IPS-20b (cell line): ENCODE results near the gene KIAA0040.

ENCODE experiments used
- H3K27ac ChIP-seq: one replicate; pipeline ENCODE4 v1.5.1; 2013; ENCODE audit warnings: low read length
- H3K27me3 ChIP-seq: 2 replicates; pipeline ENCODE4 v1.6.1; 2013; ENCODE audit warnings: mild to moderate bottlenecking, low read length, inconsistent platforms; ENCODE audit not compliant: insufficient read depth
- H3K36me3 ChIP-seq: 2 replicates; pipeline ENCODE4 v1.6.1; 2013; ENCODE audit warnings: low read depth, mild to moderate bottlenecking, inconsistent platforms, low read length, moderate library complexity; ENCODE audit not compliant: insufficient read depth
- H3K4me1 ChIP-seq: 2 replicates; pipeline ENCODE4 v1.6.1; 2013; ENCODE audit warnings: mild to moderate bottlenecking, control low read depth, inconsistent platforms, low read length, moderate library complexity; ENCODE audit not compliant: insufficient read depth
- H3K4me3 ChIP-seq: 2 replicates; pipeline ENCODE4 v1.5.1; 2013; ENCODE audit warnings: mild to moderate bottlenecking, low read length, inconsistent platforms
- H3K9ac ChIP-seq: 2 replicates; pipeline ENCODE4 v1.6.1; 2013; ENCODE audit warnings: low read depth, mild to moderate bottlenecking, inconsistent platforms, low read length, moderate library complexity
- H3K9me3 ChIP-seq: 2 replicates; pipeline ENCODE4 v1.6.1; 2013; ENCODE audit warnings: mild to moderate bottlenecking, low read depth, low read length, inconsistent platforms; ENCODE audit not compliant: insufficient read depth

Gene KIAA0040

DNA sequence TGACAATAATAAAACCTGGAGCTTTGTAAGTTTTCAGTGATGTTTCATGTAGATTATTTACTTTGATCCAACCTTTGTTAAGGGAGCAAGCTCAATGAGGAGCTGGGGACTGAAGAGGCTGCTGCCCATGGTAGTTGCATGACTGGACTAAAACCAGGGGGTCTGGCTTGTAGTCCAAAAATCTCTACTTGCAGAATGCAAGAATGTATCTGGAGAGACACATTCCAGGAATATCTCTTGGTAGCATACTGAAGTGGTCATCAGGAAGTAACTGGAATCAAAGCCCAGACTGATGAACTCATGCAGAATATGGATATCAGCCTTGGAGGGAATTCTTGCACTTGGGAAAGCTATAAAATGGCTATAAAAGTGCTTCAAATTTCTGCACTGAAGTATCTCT lies 5.8 kb upstream of the KIAA0040 start:
- Histone ChIP-seq H3K27me3 (peaks cover 19% of the 10 kb centered on the region), H3K9ac (no peak overlapping the region), H3K9me3 (no peaks in the 10 kb centered on the region), H3K4me3 (no peak overlapping the region), H3K4me1 (no peaks in the 10 kb centered on the region), H3K27ac (no peak overlapping the region), H3K36me3 (no peaks in the 10 kb centered on the region)

DNA sequence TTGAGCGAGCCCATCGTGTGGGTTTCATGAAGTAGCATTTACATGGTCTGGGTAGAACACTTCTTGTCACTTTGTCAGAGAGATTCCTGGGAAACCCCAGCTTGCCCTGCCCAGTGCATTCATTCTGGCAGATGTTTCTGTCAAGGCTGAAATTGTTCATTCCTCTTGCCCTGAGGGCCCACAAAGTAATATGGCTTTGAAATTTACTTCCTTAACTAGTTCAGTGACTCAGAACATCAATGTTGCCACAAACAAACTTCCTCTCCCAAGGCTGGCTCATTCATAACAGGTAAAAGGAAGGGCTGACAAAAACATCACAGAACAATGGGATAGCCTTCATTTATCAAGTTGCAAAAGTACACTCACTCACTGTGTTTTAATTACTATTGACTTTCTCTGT lies 5.0 kb upstream of the KIAA0040 start:
- Histone ChIP-seq H3K4me3 (no peak overlapping the region), H3K27ac (no peak overlapping the region), H3K9ac (no peak overlapping the region), H3K36me3 (no peaks in the 10 kb centered on the region), H3K27me3 (peaks cover 24% of the 10 kb centered on the region), H3K9me3 (no peaks in the 10 kb centered on the region), H3K4me1 (no peaks in the 10 kb centered on the region)

DNA sequence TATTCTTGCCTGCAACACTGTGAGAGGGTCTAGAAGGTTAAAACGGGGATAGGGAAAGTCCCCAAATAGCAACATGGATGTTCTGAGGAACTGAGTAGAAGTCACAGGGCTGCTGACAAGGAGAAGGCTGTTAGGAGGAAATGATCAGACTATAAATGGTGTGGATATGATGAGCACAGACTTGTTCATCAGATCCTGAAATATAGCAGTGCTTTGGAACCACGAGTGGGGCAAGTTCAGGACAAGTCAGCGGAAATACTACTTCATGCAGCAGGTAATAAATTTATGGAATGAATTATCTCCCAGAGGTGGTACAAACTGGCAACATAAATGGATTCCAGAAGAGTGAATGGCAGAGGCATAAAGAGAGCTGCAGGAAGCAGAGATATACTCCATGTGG lies 3.2 kb upstream of the KIAA0040 start:
- H3K9ac ChIP-seq: no peak overlapping the region
- no peak overlapping the region for H3K27ac ChIP-seq
- no peaks in the 10 kb centered on the region for H3K36me3 ChIP-seq
- no peak overlapping the region for H3K4me3 ChIP-seq
- H3K9me3 ChIP-seq: no peaks in the 10 kb centered on the region
- H3K27me3 ChIP-seq: peaks cover 41% of the 10 kb centered on the region
- peaks cover 6% of the 10 kb centered on the region; the same call in 1 of the 2 replicates for H3K4me1 ChIP-seq

GRCh38 chr1:175195281-175195680 lies 2.7 kb upstream of the KIAA0040 start:
- peaks cover 6% of the 10 kb centered on the region; the same call in 1 of the 2 replicates for H3K4me1 ChIP-seq
- peaks cover 46% of the 10 kb centered on the region for H3K27me3 ChIP-seq
- H3K9ac ChIP-seq: no peak overlapping the region
- H3K4me3 ChIP-seq: no peak overlapping the region
- no peaks in the 10 kb centered on the region for H3K9me3 ChIP-seq
- H3K27ac ChIP-seq: no peak overlapping the region
- no peaks in the 10 kb centered on the region for H3K36me3 ChIP-seq

- Histone ChIP-seq H3K4me1 (peaks cover 6% of the 10 kb centered on the region; the same call in 1 of the 2 replicates), H3K9me3 (no peaks in the 10 kb centered on the region), H3K27ac (no peak overlapping the region), H3K4me3 (peak overlapping the region; percentile 86), H3K36me3 (no peaks in the 10 kb centered on the region), H3K9ac (no peak overlapping the region), H3K27me3 (peaks cover 47% of the 10 kb centered on the region)
These were observed 943 bp upstream of the KIAA0040 start for GRCh38 chr1:175193527-175193910.

DNA sequence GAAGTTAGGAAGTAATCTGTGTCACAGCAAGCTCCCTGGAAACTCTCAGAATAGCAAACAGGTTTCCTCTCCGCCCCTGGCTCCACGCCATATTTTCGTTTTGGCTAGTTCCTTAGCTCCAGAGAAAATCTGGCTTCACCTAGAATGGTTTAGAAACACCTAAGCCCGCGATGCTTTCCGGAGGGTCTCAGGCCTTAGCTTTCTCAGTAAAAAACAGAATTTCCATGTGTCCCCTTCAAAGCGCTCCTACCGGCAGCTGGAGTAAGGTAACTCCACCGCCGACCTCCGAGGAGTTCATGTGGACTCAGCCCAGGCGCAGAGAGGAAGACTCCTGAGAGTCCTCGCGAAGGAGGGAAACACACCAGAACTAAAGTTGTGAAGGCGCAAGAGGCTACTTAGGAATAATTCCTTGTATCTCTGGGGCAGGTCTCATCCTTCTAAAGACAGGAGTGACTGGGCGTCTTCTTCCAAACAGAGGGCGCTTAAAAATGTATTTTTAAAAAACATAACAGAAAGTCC lies 406 bp downstream of the KIAA0040 start:
- peaks cover 47% of the 10 kb centered on the region for H3K27me3 ChIP-seq
- H3K9me3 ChIP-seq: no peaks in the 10 kb centered on the region
- H3K9ac ChIP-seq: peak overlapping the region; percentile 60; the same call in 1 of the 2 replicates
- H3K36me3 ChIP-seq: no peaks in the 10 kb centered on the region
- H3K4me3 ChIP-seq: peak overlapping the region; percentile 86
- H3K4me1 ChIP-seq: peaks cover 6% of the 10 kb centered on the region; the same call in 1 of the 2 replicates
- no peak overlapping the region for H3K27ac ChIP-seq

GRCh38 chr1:175191659-175192058 lies 917 bp downstream of the KIAA0040 start:
- Histone ChIP-seq H3K9ac (peak overlapping the region; percentile 60; the same call in 1 of the 2 replicates), H3K4me1 (peaks cover 6% of the 10 kb centered on the region; the same call in 1 of the 2 replicates), H3K27ac (no peak overlapping the region)

DNA sequence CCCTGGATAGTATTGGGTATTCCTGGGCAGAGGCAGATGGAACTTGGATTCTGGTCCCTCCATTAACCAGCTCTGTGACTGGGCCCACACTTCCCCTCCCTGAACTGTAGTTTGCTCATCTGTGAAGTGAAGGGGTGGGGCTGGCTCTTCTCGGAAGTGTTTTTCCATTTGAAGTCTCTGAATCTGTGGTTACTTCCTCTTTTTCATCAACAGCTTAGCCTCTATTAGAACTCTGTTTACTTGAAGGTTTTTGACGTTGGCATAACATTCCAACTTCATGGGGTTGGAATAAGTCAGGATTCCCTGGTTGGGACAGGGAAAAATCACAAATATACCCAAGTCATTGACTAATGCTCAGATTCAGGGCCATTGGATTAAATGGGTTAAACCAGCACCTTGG lies 3.6 kb downstream of the KIAA0040 start:
- no peak overlapping the region for H3K9ac ChIP-seq
- H3K4me3 ChIP-seq: no peak overlapping the region
- H3K4me1 ChIP-seq: peaks cover 7% of the 10 kb centered on the region; the same call in 1 of the 2 replicates
- H3K27ac ChIP-seq: no peak overlapping the region
- H3K27me3 ChIP-seq: peaks cover 34% of the 10 kb centered on the region
- no peaks in the 10 kb centered on the region for H3K9me3 ChIP-seq
- no peaks in the 10 kb centered on the region for H3K36me3 ChIP-seq

More at GRCh38 chr1:175191659-175192058, 917 bp downstream of the KIAA0040 start:
- Histone ChIP-seq H3K4me3 (peak overlapping the region; percentile 86), H3K27me3 (peaks cover 47% of the 10 kb centered on the region), H3K9me3 (no peaks in the 10 kb centered on the region), H3K36me3 (no peaks in the 10 kb centered on the region)

DNA sequence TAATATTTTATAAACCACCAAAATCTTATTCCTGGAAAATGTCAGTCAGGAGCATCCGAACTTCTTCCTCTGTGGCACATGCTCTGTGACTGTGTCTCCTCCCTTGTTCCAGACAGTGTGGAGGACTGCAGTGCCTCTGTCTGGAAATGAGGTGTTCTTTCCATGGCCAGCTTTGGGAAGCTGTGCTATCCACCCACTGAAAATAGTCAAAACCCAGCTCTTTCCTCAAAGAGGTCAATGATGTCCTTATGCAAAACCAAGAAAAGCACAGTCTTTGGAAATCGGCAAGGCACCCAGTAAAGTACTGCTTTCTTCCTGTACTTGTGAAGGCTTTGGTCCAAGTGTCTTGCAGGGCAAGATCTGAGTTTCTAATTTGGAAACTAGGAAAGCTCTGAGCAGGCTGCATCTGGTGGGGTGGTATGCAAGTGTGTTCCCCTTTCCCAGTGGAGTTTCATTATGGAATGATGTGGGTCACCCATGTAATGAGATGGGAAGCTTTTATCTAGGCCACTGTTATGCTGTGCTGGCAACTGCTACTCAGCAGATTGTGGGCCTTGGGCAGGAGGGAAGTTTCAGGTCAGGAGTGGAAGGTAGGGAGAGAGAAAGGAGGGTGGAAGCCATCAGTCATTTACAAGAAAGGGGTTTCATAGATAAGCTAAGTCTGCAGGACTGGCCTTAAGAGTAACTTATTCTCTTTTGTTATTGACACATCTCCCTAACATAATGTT lies 6.0 kb downstream of the KIAA0040 start:
- H3K4me3 ChIP-seq: no peak overlapping the region
- no peaks in the 10 kb centered on the region for H3K9me3 ChIP-seq
- H3K9ac ChIP-seq: no peak overlapping the region
- no peaks in the 10 kb centered on the region for H3K36me3 ChIP-seq
- peaks cover 13% of the 10 kb centered on the region; the same call in 1 of the 2 replicates for H3K4me1 ChIP-seq
- peaks cover 15% of the 10 kb centered on the region for H3K27me3 ChIP-seq
- no peak overlapping the region for H3K27ac ChIP-seq

GRCh38 chr1:175185903-175186302 lies 6.7 kb downstream of the KIAA0040 start:
- H3K27me3 ChIP-seq: peaks cover 8% of the 10 kb centered on the region; the same call in 1 of the 2 replicates
- peaks cover 8% of the 10 kb centered on the region; the same call in 1 of the 2 replicates for H3K4me1 ChIP-seq
- H3K36me3 ChIP-seq: no peaks in the 10 kb centered on the region
- H3K9ac ChIP-seq: no peak overlapping the region
- H3K9me3 ChIP-seq: no peaks in the 10 kb centered on the region
- no peak overlapping the region for H3K27ac ChIP-seq
- no peak overlapping the region for H3K4me3 ChIP-seq

DNA sequence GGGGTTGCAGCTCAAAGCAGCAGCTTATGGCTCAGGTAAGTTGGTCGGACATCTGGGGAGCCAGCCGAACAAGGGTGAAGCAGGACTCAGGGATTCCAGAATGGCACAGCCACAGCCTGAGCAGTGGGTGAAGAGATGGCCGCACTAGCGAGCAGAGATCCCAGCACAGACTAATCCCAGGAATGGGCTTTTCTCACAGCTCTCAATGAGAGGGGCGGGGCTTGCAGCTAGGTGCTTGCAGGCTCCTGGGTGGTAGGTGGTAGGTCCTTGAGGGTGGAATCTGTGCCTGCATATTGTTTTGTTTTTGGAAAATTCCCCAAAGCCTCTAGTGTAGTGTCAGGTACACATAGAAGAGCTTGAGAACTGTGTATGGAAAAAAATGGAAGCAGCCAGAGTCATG lies 9.0 kb downstream of the KIAA0040 start:
- Histone ChIP-seq H3K9ac (no peak overlapping the region), H3K27me3 (no peaks in the 10 kb centered on the region), H3K9me3 (no peaks in the 10 kb centered on the region), H3K4me3 (no peak overlapping the region), H3K36me3 (no peaks in the 10 kb centered on the region), H3K4me1 (peaks cover 8% of the 10 kb centered on the region; the same call in 1 of the 2 replicates), H3K27ac (no peak overlapping the region)

GRCh38 chr1:175182201-175182746 lies 10.3 kb downstream of the KIAA0040 start:
- H3K9ac ChIP-seq: no peak overlapping the region
- no peaks in the 10 kb centered on the region for H3K36me3 ChIP-seq
- H3K27ac ChIP-seq: no peak overlapping the region
- H3K27me3 ChIP-seq: no peaks in the 10 kb centered on the region
- peaks cover 8% of the 10 kb centered on the region; the same call in 1 of the 2 replicates for H3K4me1 ChIP-seq
- H3K9me3 ChIP-seq: no peaks in the 10 kb centered on the region
- H3K4me3 ChIP-seq: no peak overlapping the region
